ENCODE results near the gene DNMT3L.

- TF ChIP-seq, protein P1, sequence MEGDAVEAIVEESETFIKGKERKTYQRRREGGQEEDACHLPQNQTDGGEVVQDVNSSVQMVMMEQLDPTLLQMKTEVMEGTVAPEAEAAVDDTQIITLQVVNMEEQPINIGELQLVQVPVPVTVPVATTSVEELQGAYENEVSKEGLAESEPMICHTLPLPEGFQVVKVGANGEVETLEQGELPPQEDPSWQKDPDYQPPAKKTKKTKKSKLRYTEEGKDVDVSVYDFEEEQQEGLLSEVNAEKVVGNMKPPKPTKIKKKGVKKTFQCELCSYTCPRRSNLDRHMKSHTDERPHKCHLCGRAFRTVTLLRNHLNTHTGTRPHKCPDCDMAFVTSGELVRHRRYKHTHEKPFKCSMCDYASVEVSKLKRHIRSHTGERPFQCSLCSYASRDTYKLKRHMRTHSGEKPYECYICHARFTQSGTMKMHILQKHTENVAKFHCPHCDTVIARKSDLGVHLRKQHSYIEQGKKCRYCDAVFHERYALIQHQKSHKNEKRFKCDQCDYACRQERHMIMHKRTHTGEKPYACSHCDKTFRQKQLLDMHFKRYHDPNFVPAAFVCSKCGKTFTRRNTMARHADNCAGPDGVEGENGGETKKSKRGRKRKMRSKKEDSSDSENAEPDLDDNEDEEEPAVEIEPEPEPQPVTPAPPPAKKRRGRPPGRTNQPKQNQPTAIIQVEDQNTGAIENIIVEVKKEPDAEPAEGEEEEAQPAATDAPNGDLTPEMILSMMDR (IDR thresholded peaks at IDR 0.05) = no peak
- no peak for TF ChIP-seq USF1 (CRISPR knock-in tag; IDR thresholded peaks at IDR 0.05)
- TF ChIP-seq TEAD1 (CRISPR knock-in tag; IDR thresholded peaks at IDR 0.05) = no peak
- TF ChIP-seq, protein P2, sequence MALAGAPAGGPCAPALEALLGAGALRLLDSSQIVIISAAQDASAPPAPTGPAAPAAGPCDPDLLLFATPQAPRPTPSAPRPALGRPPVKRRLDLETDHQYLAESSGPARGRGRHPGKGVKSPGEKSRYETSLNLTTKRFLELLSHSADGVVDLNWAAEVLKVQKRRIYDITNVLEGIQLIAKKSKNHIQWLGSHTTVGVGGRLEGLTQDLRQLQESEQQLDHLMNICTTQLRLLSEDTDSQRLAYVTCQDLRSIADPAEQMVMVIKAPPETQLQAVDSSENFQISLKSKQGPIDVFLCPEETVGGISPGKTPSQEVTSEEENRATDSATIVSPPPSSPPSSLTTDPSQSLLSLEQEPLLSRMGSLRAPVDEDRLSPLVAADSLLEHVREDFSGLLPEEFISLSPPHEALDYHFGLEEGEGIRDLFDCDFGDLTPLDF (CRISPR knock-in tag; IDR thresholded peaks at IDR 0.05) = no peak
- TF ChIP-seq FOXP1 (CRISPR knock-in tag; IDR thresholded peaks at IDR 0.05; ENCODE audit: borderline replicate concordance) = no peak
- no peak for TF ChIP-seq ATF6 (CRISPR knock-in tag; IDR thresholded peaks at IDR 0.05)
Measured at GRCh38 chr21:44253832-44254710, 7.6 kb downstream of the DNMT3L start.

Data from WTC11 (cell line).